Neural crest cell (in vitro differentiated cells): ENCODE data around the gene ZNF593OS. TPM values are rescaled to one million over a fixed set of nuclear protein-coding genes. Genes with fewer than 3 reads are reported as not detected.

ENCODE experiments used
- DNase-seq: peaks from one replicate; pipeline ENCODE4 v3.0.0; 2021; ENCODE audit warnings: low read depth, mixed read lengths, low spot score
- H3K27ac Mint-ChIP-seq: one replicate; pipeline ENCODE4 v1.8.0; 2021; ENCODE audit warnings: mild to moderate bottlenecking, mixed read lengths; ENCODE audit not compliant: unreplicated experiment
- H3K27me3 Mint-ChIP-seq: 2 replicates; pipeline ENCODE4 v1.8.0; 2021; ENCODE audit warnings: low read depth, mild to moderate bottlenecking, mixed read lengths
- H3K36me3 Mint-ChIP-seq: 2 replicates; pipeline ENCODE4 v1.8.0; 2021; ENCODE audit warnings: low read depth, mild to moderate bottlenecking, mixed read lengths
- H3K4me1 Mint-ChIP-seq: 2 replicates; pipeline ENCODE4 v1.8.0; 2021; ENCODE audit warnings: mixed read lengths
- H3K4me3 Mint-ChIP-seq: one replicate; pipeline ENCODE4 v1.8.0; 2021; ENCODE audit warnings: mild to moderate bottlenecking, mixed read lengths
- H3K9me3 Mint-ChIP-seq: 2 replicates; pipeline ENCODE4 v1.8.0; 2021; ENCODE audit warnings: mixed read lengths
- CTCF ChIP-seq: fragments of 200-600 bp; sonication (generic); conservative IDR thresholded peaks from 2 replicates; pipeline ENCODE4 v1.5.0; 2021; ENCODE audit warnings: antibody characterized with exemption, mild to moderate bottlenecking
- total RNA-seq: library from RNA; stranded (reverse); gene quantifications from 2 replicates; pipeline ENCODE4 v1.2.1, GENCODE V29; 2021

Gene ZNF593OS
- total RNA-seq, 1 donor from 2014 or later: not detected

- no peaks in the 10 kb centered on the region for H3K27me3 Mint-ChIP-seq
- no peaks in the 10 kb centered on the region for H3K36me3 Mint-ChIP-seq
- H3K27ac Mint-ChIP-seq: no peak overlapping the region
- TF ChIP-seq CTCF: no peak
- H3K9me3 Mint-ChIP-seq: no peaks in the 10 kb centered on the region
- no peak for DNase-seq
- H3K4me3 Mint-ChIP-seq: no peak overlapping the region
- H3K4me1 Mint-ChIP-seq: peaks cover 4% of the 10 kb centered on the region
Observed at GRCh38 chr1:26129778-26130177, 41.9 kb downstream of the ZNF593OS start.

GRCh38 chr1:26127235-26128163, 44.1 kb downstream of the ZNF593OS start:
- Mint-ChIP-seq H3K9me3 (no peaks in the 10 kb centered on the region), H3K4me1 (peaks cover 4% of the 10 kb centered on the region), H3K4me3 (no peak overlapping the region), H3K27me3 (no peaks in the 10 kb centered on the region), H3K36me3 (no peaks in the 10 kb centered on the region), H3K27ac (no peak overlapping the region)
- no peak for DNase-seq
- TF ChIP-seq CTCF: no peak

GRCh38 chr1:26126321-26127084, 45.1 kb downstream of the ZNF593OS start:
- no peaks in the 10 kb centered on the region for H3K36me3 Mint-ChIP-seq
- no peak overlapping the region for H3K27ac Mint-ChIP-seq
- TF ChIP-seq CTCF: no peak
- H3K9me3 Mint-ChIP-seq: no peaks in the 10 kb centered on the region
- no peak overlapping the region for H3K4me3 Mint-ChIP-seq
- peaks cover 4% of the 10 kb centered on the region for H3K4me1 Mint-ChIP-seq
- no peaks in the 10 kb centered on the region for H3K27me3 Mint-ChIP-seq
- no peak for DNase-seq

DNA sequence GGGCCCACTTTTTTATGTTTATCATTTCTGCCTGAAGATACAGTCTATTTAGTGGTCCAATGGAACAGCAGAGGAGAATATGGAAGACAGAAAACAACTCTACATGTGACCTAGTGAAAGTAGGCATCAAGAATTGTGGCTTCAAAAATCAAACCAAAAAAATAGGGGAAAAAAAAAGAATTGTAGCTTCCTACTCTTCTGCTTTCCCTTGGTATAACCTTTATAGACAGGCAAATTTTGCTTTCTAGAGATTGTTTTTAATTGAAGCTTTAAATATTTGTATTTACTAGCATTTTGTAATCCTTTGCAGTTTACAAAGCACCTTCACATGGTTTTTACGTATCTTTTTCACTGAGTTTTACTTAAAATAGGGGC, 45.7 kb downstream of the ZNF593OS start:
- Mint-ChIP-seq H3K9me3 (no peaks in the 10 kb centered on the region), H3K27me3 (no peaks in the 10 kb centered on the region), H3K27ac (no peak overlapping the region), H3K36me3 (no peaks in the 10 kb centered on the region), H3K4me3 (no peak overlapping the region), H3K4me1 (peaks cover 4% of the 10 kb centered on the region)
- DNase-seq: no peak
- TF ChIP-seq CTCF: no peak

DNA sequence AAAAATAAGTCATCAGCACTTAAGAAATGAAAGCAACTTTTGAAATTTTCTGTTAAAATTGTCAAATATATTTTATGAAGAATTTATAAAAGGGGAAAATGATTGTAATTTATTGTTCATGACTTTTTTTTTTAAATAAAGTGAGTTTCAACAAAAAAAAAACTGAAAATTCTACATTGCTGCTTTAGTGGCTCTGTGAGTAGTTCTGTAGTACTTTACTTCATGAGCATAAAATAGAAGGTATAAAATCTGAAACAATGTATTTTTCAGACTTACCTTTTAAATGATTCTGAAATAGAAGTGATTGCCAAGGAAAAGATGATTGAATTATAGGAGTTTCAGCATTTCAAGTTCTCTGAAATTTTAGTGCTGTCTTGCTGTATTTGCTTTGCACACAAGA, 46.2 kb downstream of the ZNF593OS start:
- Mint-ChIP-seq H3K9me3 (no peaks in the 10 kb centered on the region), H3K4me1 (peaks cover 4% of the 10 kb centered on the region), H3K36me3 (no peaks in the 10 kb centered on the region), H3K4me3 (no peak overlapping the region), H3K27ac (no peak overlapping the region), H3K27me3 (no peaks in the 10 kb centered on the region)
- no peak for TF ChIP-seq CTCF
- DNase-seq: no peak
